Hepatocyte (in vitro differentiated cells): ENCODE measurements around the gene HCK. TPM values are rescaled to one million over a fixed set of nuclear protein-coding genes. Genes with fewer than 3 reads are reported as not detected.
"Not testable (repeated sequence)": the region's sequence is repeated elsewhere in the genome, so short reads cannot be mapped to it uniquely, and the experiment has no call there.

Experiments used
- DNase-seq: peaks from one replicate; pipeline ENCODE4 v3.0.0-alpha.2; 2016; ENCODE audit warnings: low spot score
- H2AFZ ChIP-seq: fragments of 200-600 bp; sonication (generic); 2 replicates; pipeline ENCODE4 v1.6.0; 2016; ENCODE audit warnings: antibody characterized with exemption, mild to moderate bottlenecking
- H3K27ac ChIP-seq: fragments of 200-600 bp; sonication (generic); 2 replicates; pipeline ENCODE4 v1.5.1; 2016; ENCODE audit warnings: mild to moderate bottlenecking
- H3K27me3 ChIP-seq: fragments of 200-600 bp; sonication (generic); 2 replicates; pipeline ENCODE4 v1.6.1; 2016
- H3K36me3 ChIP-seq: fragments of 200-600 bp; sonication (generic); replicated peaks from 2 replicates; pipeline ENCODE4 v1.5.1; 2016; ENCODE audit warnings: low read depth; ENCODE audit not compliant: insufficient read depth
- H3K4me1 ChIP-seq: fragments of 200-600 bp; sonication (generic); 2 replicates; pipeline ENCODE4 v1.5.1; 2016; ENCODE audit warnings: mild to moderate bottlenecking, moderate library complexity; ENCODE audit not compliant: insufficient read depth
- H3K4me2 ChIP-seq: fragments of 200-600 bp; sonication (generic); 2 replicates; pipeline ENCODE4 v1.6.0; 2016
- H3K4me3 ChIP-seq: fragments of 200-600 bp; sonication (generic); 2 replicates; pipeline ENCODE4 v1.5.1; 2016; ENCODE audit warnings: mild to moderate bottlenecking
- H3K79me2 ChIP-seq: fragments of 200-600 bp; sonication (generic); 2 replicates; pipeline ENCODE4 v1.6.0; 2017; ENCODE audit warnings: mild to moderate bottlenecking
- H3K9me2 ChIP-seq: fragments of 200-600 bp; sonication (generic); replicated peaks from 2 replicates; pipeline ENCODE4 v1.6.0; 2017; ENCODE audit warnings: mild to moderate bottlenecking; ENCODE audit not compliant: insufficient read depth
- H3K9me3 ChIP-seq: fragments of 200-600 bp; sonication (generic); 2 replicates; pipeline ENCODE4 v1.5.1; 2016; ENCODE audit warnings: low read depth, mild to moderate bottlenecking
- H4K20me1 ChIP-seq: fragments of 200-600 bp; sonication (generic); 2 replicates; pipeline ENCODE4 v1.6.0; 2016; ENCODE audit warnings: mild to moderate bottlenecking; ENCODE audit not compliant: insufficient read depth, poor library complexity, severe bottlenecking
- EZH2 ChIP-seq: fragments of 200-600 bp; sonication (generic); IDR thresholded peaks from 2 replicates; pipeline ENCODE4 v1.6.1; 2016; ENCODE audit warnings: antibody characterized with exemption, mild to moderate bottlenecking, borderline replicate concordance
- EZH2phosphoT487 ChIP-seq: fragments of 200-600 bp; sonication (generic); IDR thresholded peaks from one replicate; pipeline ENCODE4 v1.6.1; 2018; ENCODE audit warnings: antibody characterized with exemption, mild to moderate bottlenecking, low read depth, moderate library complexity; ENCODE audit not compliant: unreplicated experiment, severe bottlenecking
- WGBS: methylation state at CpG from one replicate; pipeline ENCODE4 v1.1.6; 2016; ENCODE audit warnings: low lambda C conversion rate; ENCODE audit errors: missing lambda C conversion rate; 5-methylcytosine and 5-hydroxymethylcytosine counted together
- polyA plus RNA-seq: library from polyadenylated mRNA; unstranded; fragments of >200 nt; fragmentation: Nextera tagmentation; extraction: Ambion mirVana; gene quantifications from 2 replicates; pipeline ENCODE4 v1.2.1, GENCODE V29; 2016
- total RNA-seq: library from RNA; depleted of rRNA; stranded (reverse); fragments of >200 nt; gene quantifications from 2 replicates; pipeline ENCODE4 v1.2.3, GENCODE V29; 2014
- TF ChIP-seq, protein P1 (sequence below): fragments of 200-600 bp; sonication (generic); IDR thresholded peaks from 2 replicates; pipeline ENCODE4 v1.5.1; 2016; ENCODE audit warnings: antibody characterized with exemption, mild to moderate bottlenecking; ENCODE audit not compliant: poor library complexity

Gene HCK
- total and polyA plus RNA-seq, 2 experiments from 2014 or later, result 0.54 to 2.2 TPM

DNA sequence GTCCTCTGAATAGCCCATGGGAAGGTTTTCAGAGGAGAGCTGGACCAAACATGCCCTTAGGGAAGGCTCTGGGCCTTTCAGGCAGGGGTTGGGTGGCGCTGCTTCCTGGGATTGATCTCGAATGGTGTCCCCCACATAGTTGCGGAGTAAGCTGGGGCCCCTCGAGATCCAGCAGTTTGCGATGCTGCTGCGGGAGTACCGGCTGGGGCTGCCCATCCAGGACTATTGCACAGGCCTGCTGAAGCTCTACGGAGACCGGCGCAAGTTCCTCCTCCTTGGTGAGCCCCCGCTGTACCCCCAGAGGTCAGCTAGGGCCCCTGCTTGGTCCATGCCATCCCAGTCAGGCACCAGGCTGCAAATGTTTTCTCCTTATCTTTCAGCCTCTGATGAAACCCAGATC is 22.5 kb upstream of the HCK start:
- Histone ChIP-seq H3K79me2 (no peaks in the 10 kb centered on the region), H3K36me3 (no peaks in the 10 kb centered on the region), H3K4me2 (no peak overlapping the region), H3K27ac (no peak overlapping the region), H3K9me3 (no peaks in the 10 kb centered on the region), H3K27me3 (peaks cover 42% of the 10 kb centered on the region), H2AFZ (no peak overlapping the region), H3K4me3 (no peak overlapping the region), H3K9me2 (no peaks in the 10 kb centered on the region), H3K4me1 (no peaks in the 10 kb centered on the region), H4K20me1 (no peaks in the 10 kb centered on the region)
- WGBS, result 84% methylated on average over 11 of the region's 11 CpGs
- DNase-seq, result no peak
- no peak for TF ChIP-seq EZH2phosphoT487
- no peak for TF ChIP-seq EZH2
- TF ChIP-seq, protein P1, sequence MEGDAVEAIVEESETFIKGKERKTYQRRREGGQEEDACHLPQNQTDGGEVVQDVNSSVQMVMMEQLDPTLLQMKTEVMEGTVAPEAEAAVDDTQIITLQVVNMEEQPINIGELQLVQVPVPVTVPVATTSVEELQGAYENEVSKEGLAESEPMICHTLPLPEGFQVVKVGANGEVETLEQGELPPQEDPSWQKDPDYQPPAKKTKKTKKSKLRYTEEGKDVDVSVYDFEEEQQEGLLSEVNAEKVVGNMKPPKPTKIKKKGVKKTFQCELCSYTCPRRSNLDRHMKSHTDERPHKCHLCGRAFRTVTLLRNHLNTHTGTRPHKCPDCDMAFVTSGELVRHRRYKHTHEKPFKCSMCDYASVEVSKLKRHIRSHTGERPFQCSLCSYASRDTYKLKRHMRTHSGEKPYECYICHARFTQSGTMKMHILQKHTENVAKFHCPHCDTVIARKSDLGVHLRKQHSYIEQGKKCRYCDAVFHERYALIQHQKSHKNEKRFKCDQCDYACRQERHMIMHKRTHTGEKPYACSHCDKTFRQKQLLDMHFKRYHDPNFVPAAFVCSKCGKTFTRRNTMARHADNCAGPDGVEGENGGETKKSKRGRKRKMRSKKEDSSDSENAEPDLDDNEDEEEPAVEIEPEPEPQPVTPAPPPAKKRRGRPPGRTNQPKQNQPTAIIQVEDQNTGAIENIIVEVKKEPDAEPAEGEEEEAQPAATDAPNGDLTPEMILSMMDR, result no peak

DNA sequence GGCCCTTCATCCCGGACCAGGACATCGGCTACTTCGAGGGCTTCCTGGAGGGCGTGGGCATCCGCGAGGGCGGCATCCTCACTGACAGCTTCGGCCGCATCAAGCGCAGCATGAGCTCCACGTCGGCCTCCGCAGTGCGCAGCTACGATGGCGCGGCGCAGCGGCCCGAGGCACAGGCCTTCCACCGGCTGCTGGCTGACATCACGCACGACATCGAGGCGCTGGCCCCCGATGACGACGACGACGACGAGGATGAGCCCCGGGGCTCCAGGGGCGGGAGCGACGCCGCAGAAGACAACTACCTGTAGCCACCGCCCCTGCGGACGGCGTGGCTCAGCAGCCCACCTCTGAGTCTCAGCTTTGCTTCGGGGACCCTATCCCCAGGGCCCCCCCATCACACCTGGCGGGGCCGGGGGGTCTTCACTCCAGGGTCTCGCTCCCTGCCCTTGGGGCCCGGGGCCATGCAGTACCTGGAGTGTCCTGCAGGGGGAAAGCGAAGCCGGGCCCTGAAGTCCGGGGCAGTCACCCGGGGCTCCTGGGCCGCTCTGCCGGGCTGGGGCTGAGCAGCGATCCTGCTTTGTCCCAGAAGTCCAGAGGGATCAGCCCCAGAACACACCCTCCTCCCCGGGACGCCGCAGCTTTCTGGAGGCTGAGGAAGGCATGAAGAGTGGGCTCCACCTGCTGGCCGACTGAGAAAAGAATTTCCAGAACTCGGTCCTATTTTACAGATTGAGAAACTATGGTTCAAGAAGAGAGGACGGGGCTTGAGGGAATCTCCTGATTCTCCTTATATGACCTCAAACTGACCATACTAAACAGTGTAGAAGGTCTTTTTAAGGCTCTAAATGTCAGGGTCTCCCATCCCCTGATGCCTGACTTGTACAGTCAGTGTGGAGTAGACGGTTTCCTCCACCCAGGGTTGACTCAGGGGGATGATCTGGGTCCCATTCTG is 20.8 kb upstream of the HCK start:
- WGBS, result 22% methylated on average over 52 of the region's 59 CpGs
- Histone ChIP-seq H2AFZ (peak overlapping the region; percentile 34), H3K9me2 (no peaks in the 10 kb centered on the region), H3K4me2 (peak overlapping the region; percentile 74), H3K79me2 (no peaks in the 10 kb centered on the region), H3K36me3 (no peaks in the 10 kb centered on the region), H3K27me3 (peaks cover 43% of the 10 kb centered on the region), H3K4me3 (no peak overlapping the region), H3K9me3 (no peaks in the 10 kb centered on the region), H3K27ac (no peak overlapping the region), H3K4me1 (no peaks in the 10 kb centered on the region), H4K20me1 (no peaks in the 10 kb centered on the region)
- TF ChIP-seq EZH2phosphoT487 (no peak), EZH2 (no peak)
- TF ChIP-seq, protein P1, result peak; percentile 99
- DNase-seq, result peak; percentile 93

- WGBS, result 76% methylated on average over 2 of the region's 2 CpGs
- Histone ChIP-seq H3K4me3 (no peak overlapping the region), H3K27me3 (peaks cover 55% of the 10 kb centered on the region), H3K4me2 (no peak overlapping the region), H3K9me3 (no peaks in the 10 kb centered on the region), H3K27ac (no peak overlapping the region), H2AFZ (no peak overlapping the region), H3K4me1 (no peaks in the 10 kb centered on the region), H4K20me1 (no peaks in the 10 kb centered on the region), H3K9me2 (no peaks in the 10 kb centered on the region), H3K36me3 (no peaks in the 10 kb centered on the region), H3K79me2 (no peaks in the 10 kb centered on the region)
- TF ChIP-seq, protein P1, result no peak
- TF ChIP-seq EZH2phosphoT487 (no peak), EZH2 (no peak)
- DNase-seq, result no peak
These were observed 18.7 kb upstream of the HCK start for GRCh38 chr20:32033316-32033715.

- not testable (repeated sequence) for H3K4me3 ChIP-seq, H2AFZ ChIP-seq, H3K4me2 ChIP-seq, DNase-seq, H3K9me3 ChIP-seq, H3K4me1 ChIP-seq, H3K9me2 ChIP-seq, H3K79me2 ChIP-seq, H4K20me1 ChIP-seq, H3K36me3 ChIP-seq, H3K27ac ChIP-seq
- 81% methylated on average over 3 of the region's 3 CpGs for WGBS
- peaks cover 55% of the 10 kb centered on the region for H3K27me3 ChIP-seq
These were observed 18.3 kb upstream of the HCK start for GRCh38 chr20:32033721-32034120.
